H9 (cell line): ENCODE results near the gene STK32C. TPM values are rescaled to one million over a fixed set of nuclear protein-coding genes. Genes with fewer than 3 reads are reported as not detected.

ENCODE experiments used
- DNase-seq: peaks from one replicate; pipeline ENCODE4 v3.0.0-alpha.2; 2017
- H2AFZ ChIP-seq: one replicate; pipeline ENCODE4 v1.6.1; 2013; ENCODE audit warnings: mild to moderate bottlenecking, low read length, control low read depth, moderate library complexity
- H2AK5ac ChIP-seq: 2 replicates; pipeline ENCODE4 v1.6.1; 2013; ENCODE audit warnings: low read length, control low read depth, mixed read lengths; ENCODE audit not compliant: insufficient read length
- H2BK120ac ChIP-seq: one replicate; pipeline ENCODE4 v1.6.1; 2013; ENCODE audit warnings: low read depth, mild to moderate bottlenecking, low read length, control low read depth, inconsistent platforms; ENCODE audit not compliant: poor library complexity, severe bottlenecking
- H2BK12ac ChIP-seq: 2 replicates; pipeline ENCODE4 v1.6.1; 2013; ENCODE audit warnings: low read length, control low read depth, mixed read lengths, low read depth; ENCODE audit not compliant: insufficient read length
- H2BK15ac ChIP-seq: 2 replicates; pipeline ENCODE4 v1.6.1; 2013; ENCODE audit warnings: low read depth, low read length, control low read depth
- H2BK20ac ChIP-seq: one replicate; pipeline ENCODE4 v1.6.1; 2013; ENCODE audit warnings: low read depth, mild to moderate bottlenecking, low read length, control low read depth, inconsistent platforms; ENCODE audit not compliant: poor library complexity, severe bottlenecking
- H2BK5ac ChIP-seq: 2 replicates; pipeline ENCODE4 v1.6.1; 2013; ENCODE audit warnings: low read length, control low read depth, mixed read lengths; ENCODE audit not compliant: insufficient read length
- H3K14ac ChIP-seq: 2 replicates; pipeline ENCODE4 v1.6.1; 2013; ENCODE audit warnings: low read length, control low read depth; ENCODE audit not compliant: insufficient read depth
- H3K18ac ChIP-seq: 2 replicates; pipeline ENCODE4 v1.6.1; 2013; ENCODE audit warnings: low read depth, mild to moderate bottlenecking, mixed read lengths, low read length, control low read depth; ENCODE audit not compliant: insufficient read length
- H3K23ac ChIP-seq: 2 replicates; pipeline ENCODE4 v1.6.1; 2013; ENCODE audit warnings: low read length, control low read depth, mixed read lengths, low read depth; ENCODE audit not compliant: insufficient read length
- H3K23me2 ChIP-seq: 2 replicates; pipeline ENCODE4 v1.6.1; 2013; ENCODE audit warnings: low read depth, mild to moderate bottlenecking, mixed read lengths, low read length, control low read depth; ENCODE audit not compliant: insufficient read length, poor library complexity, severe bottlenecking
- H3K27ac ChIP-seq: 2 replicates; pipeline ENCODE4 v1.5.1; 2013; ENCODE audit warnings: low read length, control low read depth, mixed read lengths, low read depth; ENCODE audit not compliant: insufficient read length
- H3K27me3 ChIP-seq: 2 replicates; pipeline ENCODE4 v1.6.1; 2013; ENCODE audit warnings: low read length, control low read depth, inconsistent platforms; ENCODE audit not compliant: insufficient read depth
- H3K4ac ChIP-seq: 2 replicates; pipeline ENCODE4 v1.6.1; 2013; ENCODE audit warnings: low read depth, mild to moderate bottlenecking, control low read depth, inconsistent platforms, low read length, moderate library complexity
- H3K4me1 ChIP-seq: 2 replicates; pipeline ENCODE4 v1.6.1; 2013; ENCODE audit warnings: low read length, control low read depth, inconsistent platforms; ENCODE audit not compliant: insufficient read depth
- H3K4me2 ChIP-seq: 2 replicates; pipeline ENCODE4 v1.6.1; 2013; ENCODE audit warnings: low read length, control low read depth, mixed read lengths; ENCODE audit not compliant: insufficient read length, insufficient read depth
- H3K56ac ChIP-seq: 2 replicates; pipeline ENCODE4 v1.6.1; 2013; ENCODE audit warnings: low read depth, mild to moderate bottlenecking, mixed read lengths, low read length, control low read depth; ENCODE audit not compliant: insufficient read length
- H3K79me1 ChIP-seq: 2 replicates; pipeline ENCODE4 v1.6.1; 2013; ENCODE audit warnings: low read depth, mild to moderate bottlenecking, moderate library complexity, low read length, control low read depth, inconsistent platforms; ENCODE audit not compliant: insufficient read depth, poor library complexity, severe bottlenecking
- H3K79me2 ChIP-seq: 2 replicates; pipeline ENCODE4 v1.6.1; 2013; ENCODE audit warnings: low read length, control low read depth, inconsistent platforms; ENCODE audit not compliant: insufficient read depth
- H3K9ac ChIP-seq: 2 replicates; pipeline ENCODE4 v1.6.1; 2013; ENCODE audit warnings: low read length, control low read depth, mixed read lengths; ENCODE audit not compliant: insufficient read length; ENCODE audit errors: extremely low read depth
- H3K9me3 ChIP-seq: one replicate; pipeline ENCODE4 v1.6.1; 2013; ENCODE audit warnings: low read depth, low read length, inconsistent platforms; ENCODE audit not compliant: control insufficient read depth
- H3T11ph ChIP-seq: one replicate; pipeline ENCODE4 v1.6.1; 2013; ENCODE audit warnings: mild to moderate bottlenecking, low read length, control low read depth, inconsistent platforms
- H4K20me1 ChIP-seq: one replicate; pipeline ENCODE4 v1.6.1; 2013; ENCODE audit not compliant: control insufficient read depth, insufficient read length, insufficient read depth
- H4K5ac ChIP-seq: 2 replicates; pipeline ENCODE4 v1.6.1; 2013; ENCODE audit warnings: low read depth, mild to moderate bottlenecking, mixed read lengths, low read length, control low read depth; ENCODE audit not compliant: insufficient read length
- H4K8ac ChIP-seq: replicated peaks from 2 replicates; pipeline ENCODE4 v1.6.1; 2013; ENCODE audit warnings: low read length, control low read depth, mixed read lengths, low read depth; ENCODE audit not compliant: insufficient read length
- H4K91ac ChIP-seq: 2 replicates; pipeline ENCODE4 v1.6.1; 2013; ENCODE audit warnings: low read depth, mild to moderate bottlenecking, moderate library complexity, mixed read lengths, low read length, control low read depth; ENCODE audit not compliant: insufficient read length
- H3K27ac Mint-ChIP-seq, 3 experiments: 2 replicates in 2 of 3; 3 replicates in 1 of 3; pipeline ENCODE4 v1.8.0; 2020 to 2021; ENCODE audit warnings: mixed read lengths in 3 of 3, mild to moderate bottlenecking in 1 of 3, moderate library complexity in 1 of 3
- H3K27me3 Mint-ChIP-seq: 2 replicates; pipeline ENCODE4 v1.8.0; 2021; ENCODE audit warnings: low read depth, mild to moderate bottlenecking, moderate library complexity, mixed read lengths
- H3K36me3 Mint-ChIP-seq, 3 experiments: 2 replicates in 2 of 3; 3 replicates in 1 of 3; pipeline ENCODE4 v1.8.0; 2020 to 2021; ENCODE audit warnings: low read depth in 3 of 3, mixed read lengths in 3 of 3; ENCODE audit not compliant: insufficient read depth in 1 of 3
- H3K4me1 Mint-ChIP-seq, 2 experiments: 2 replicates each; pipeline ENCODE4 v1.8.0; 2020; ENCODE audit warnings: mixed read lengths in 2 of 2
- H3K4me3 Mint-ChIP-seq, 2 experiments: 2 replicates in 1 of 2; 3 replicates in 1 of 2; pipeline ENCODE4 v1.8.0; 2020 to 2021; ENCODE audit warnings: mild to moderate bottlenecking in 2 of 2, mixed read lengths in 2 of 2, moderate library complexity in 1 of 2
- H3K9me3 Mint-ChIP-seq, 2 experiments: 2 replicates in 1 of 2; 3 replicates in 1 of 2; pipeline ENCODE4 v1.8.0; 2020; ENCODE audit warnings: mild to moderate bottlenecking in 2 of 2, mixed read lengths in 2 of 2, moderate library complexity in 1 of 2
- CTCF ChIP-seq: fragments of 200-600 bp; sonication (generic); conservative IDR thresholded peaks from 3 replicates; pipeline ENCODE4 v1.8.0; 2021; ENCODE audit warnings: antibody characterized with exemption, mild to moderate bottlenecking
- WGBS: extraction: QIAGEN DNeasy Blood & Tissue Kit; methylation state at CpG from one replicate; pipeline ENCODE4 v1.1.7; 2013; ENCODE audit warnings: missing lambda C conversion rate, low lambda C conversion rate, mixed read lengths; ENCODE audit not compliant: insufficient read length; ENCODE audit errors: extremely low coverage; 5-methylcytosine and 5-hydroxymethylcytosine counted together
- total RNA-seq: library from RNA; stranded (reverse); gene quantifications from 2 replicates; pipeline ENCODE4 v1.2.1, GENCODE V29; 2021

The STK32C gene
- total RNA-seq, 1 experiment from 2014 or later: 11.3 TPM

DNA sequence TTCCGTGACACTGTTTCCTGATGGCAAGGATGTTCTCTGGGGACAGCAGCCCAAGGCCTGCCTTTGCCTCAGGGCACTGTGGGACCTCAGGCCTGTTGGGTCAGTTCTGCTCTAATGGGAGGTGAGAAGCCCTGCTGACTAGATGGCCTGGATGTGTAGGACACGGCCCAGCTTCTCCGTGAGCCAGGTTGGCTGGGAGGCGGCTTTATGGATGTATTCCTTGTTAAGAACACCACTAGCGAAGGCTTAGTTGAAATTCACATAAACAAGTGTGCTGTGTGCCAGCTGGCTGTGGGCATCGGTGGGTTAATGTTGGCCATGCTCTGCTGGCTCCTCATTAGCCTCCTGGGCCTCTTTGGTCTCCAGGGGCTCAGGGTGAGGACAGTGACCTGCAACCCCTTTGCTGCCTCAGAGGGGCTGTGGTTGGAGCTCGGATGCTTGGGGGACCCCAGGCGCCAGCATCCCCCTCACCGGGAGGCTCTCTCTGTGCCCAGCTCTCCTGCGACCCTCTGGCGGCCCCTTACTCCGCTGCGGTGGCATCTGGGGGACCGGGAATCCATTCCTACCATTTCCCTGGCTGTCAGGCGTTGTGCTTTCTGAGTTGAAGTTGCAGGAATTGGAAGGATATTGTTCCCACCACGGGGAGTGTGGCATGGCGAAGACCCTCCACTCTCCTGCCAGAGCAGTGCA is 143.8 kb downstream of the STK32C start:
- Mint-ChIP-seq H3K4me1 (peaks cover 14 to 27% of the 10 kb centered on the region in 2 experiments), H3K9me3 (peaks cover 0 to 5% of the 10 kb centered on the region in 2 experiments; a peak in 4 of 5 replicates), H3K27me3 (peaks cover 7% of the 10 kb centered on the region), H3K27ac (no peak overlapping the region; a peak in 1 of 7 replicates), H3K4me3 (no peak overlapping the region; a peak in 1 of 5 replicates), H3K36me3 (no peaks in the 10 kb centered on the region)
- Histone ChIP-seq H3K4me2 (no peak overlapping the region), H3K27me3 (no peaks in the 10 kb centered on the region), H2BK15ac (no peak overlapping the region), H3K9me3 (no peaks in the 10 kb centered on the region), H2BK20ac (no peak overlapping the region), H3K27ac (no peak overlapping the region), H2AFZ (no peak overlapping the region), H3K23ac (no peak overlapping the region), H4K20me1 (no peaks in the 10 kb centered on the region), H3K23me2 (no peaks in the 10 kb centered on the region), H3K18ac (no peak overlapping the region), H3K79me2 (no peaks in the 10 kb centered on the region), H3T11ph (no peak overlapping the region), H4K91ac (no peak overlapping the region), H3K9ac (no peak overlapping the region), H2BK12ac (no peak overlapping the region), H2AK5ac (no peak overlapping the region), H2BK120ac (no peak overlapping the region), H3K56ac (no peak overlapping the region), H4K5ac (no peak overlapping the region), H2BK5ac (no peak overlapping the region), H3K79me1 (no peaks in the 10 kb centered on the region), H3K14ac (no peak overlapping the region), H3K4ac (no peak overlapping the region), H3K4me1 (no peaks in the 10 kb centered on the region; the same call in 1 of the 2 replicates), H4K8ac (no peak overlapping the region)
- no peak; the same call in 2 of the 3 replicates for TF ChIP-seq CTCF
- no CpG with 5 or more reads among the region's 17 CpGs for WGBS
- DNase-seq: no peak
